Endodermal cell (in vitro differentiated cells): Measurements from ENCODE around the gene HLA-G. TPM values are rescaled to one million over a fixed set of nuclear protein-coding genes. Genes with fewer than 3 reads are reported as not detected.

Source experiments
- DNase-seq: peaks from one replicate; pipeline ENCODE4 v3.0.0-alpha.2; 2017
- H3K27ac ChIP-seq: 2 replicates; pipeline ENCODE4 v1.5.1; 2013; ENCODE audit warnings: mild to moderate bottlenecking, low read depth, low read length, moderate library complexity
- H3K27me3 ChIP-seq: 2 replicates; pipeline ENCODE4 v1.6.1; 2013; ENCODE audit warnings: mild to moderate bottlenecking, low read length, moderate library complexity; ENCODE audit not compliant: insufficient read depth, control insufficient read depth, poor library complexity, severe bottlenecking
- H3K36me3 ChIP-seq: 2 replicates; pipeline ENCODE4 v1.7.0; 2013; ENCODE audit warnings: mild to moderate bottlenecking, low read length, moderate library complexity; ENCODE audit not compliant: control insufficient read depth, insufficient read depth
- H3K4me1 ChIP-seq: one replicate; pipeline ENCODE4 v1.7.0; 2013; ENCODE audit warnings: low read length; ENCODE audit not compliant: control insufficient read depth, insufficient read depth
- H3K4me3 ChIP-seq: 2 replicates; pipeline ENCODE4 v1.5.1; 2013; ENCODE audit warnings: mild to moderate bottlenecking, low read length, moderate library complexity
- H3K9ac ChIP-seq: 2 replicates; pipeline ENCODE4 v1.6.1; 2013; ENCODE audit warnings: mild to moderate bottlenecking, low read length, moderate library complexity; ENCODE audit not compliant: poor library complexity, severe bottlenecking; ENCODE audit errors: extremely low read depth
- H3K9me3 ChIP-seq: 2 replicates; pipeline ENCODE4 v1.6.1; 2013; ENCODE audit warnings: mild to moderate bottlenecking, low read length, moderate library complexity; ENCODE audit not compliant: control insufficient read depth
- H3K27ac Mint-ChIP-seq: 2 replicates; pipeline ENCODE4 v1.8.0; 2020; ENCODE audit warnings: mixed read lengths
- H3K27me3 Mint-ChIP-seq: 2 replicates; pipeline ENCODE4 v1.8.0; 2021; ENCODE audit warnings: mild to moderate bottlenecking, mixed read lengths; ENCODE audit not compliant: insufficient read depth
- H3K36me3 Mint-ChIP-seq: 2 replicates; pipeline ENCODE4 v1.8.0; 2020; ENCODE audit warnings: low read depth, mixed read lengths
- H3K4me1 Mint-ChIP-seq: 2 replicates; pipeline ENCODE4 v1.8.0; 2020; ENCODE audit warnings: mixed read lengths
- H3K4me3 Mint-ChIP-seq: 2 replicates; pipeline ENCODE4 v1.8.0; 2020; ENCODE audit warnings: mild to moderate bottlenecking, moderate library complexity, mixed read lengths
- H3K9me3 Mint-ChIP-seq: 2 replicates; pipeline ENCODE4 v1.8.0; 2020; ENCODE audit warnings: mild to moderate bottlenecking, mixed read lengths
- CTCF ChIP-seq: fragments of 200-600 bp; sonication (generic); conservative IDR thresholded peaks from 2 replicates; pipeline ENCODE4 v1.5.0; 2021; ENCODE audit warnings: antibody characterized with exemption, mild to moderate bottlenecking
- WGBS, 2 experiments: methylation state at CpG; one replicate each; pipeline versions ENCODE4 v1.1.5 to v1.1.7; 2013; ENCODE audit warnings: missing lambda C conversion rate in 2 of 2, mixed read lengths in 1 of 2; ENCODE audit not compliant: insufficient coverage in 1 of 2, insufficient read length in 1 of 2; 5-methylcytosine and 5-hydroxymethylcytosine counted together
- total RNA-seq, 2 donors: library from RNA; stranded (reverse); fragmentation: NEBNext Ultra II Directional in 1 of 2; extraction: Animal tissue kit (Norgen Biotek cat#: 25700) in 1 of 2; gene quantifications; 2 replicates in 1 of 2; 3 replicates in 1 of 2; pipeline ENCODE4 v1.2.1, GENCODE V29; 2021

Gene HLA-G
- total RNA-seq, 2 donors from 2014 or later = 0.58 to 1.1 TPM

GRCh38 chr6:29813809-29814208, 13.8 kb upstream of the HLA-G start:
- Histone ChIP-seq H3K36me3 (no peaks in the 10 kb centered on the region), H3K9ac (no peak overlapping the region), H3K27me3 (peaks cover 12% of the 10 kb centered on the region), H3K27ac (no peak overlapping the region), H3K4me3 (no peak overlapping the region), H3K9me3 (no peaks in the 10 kb centered on the region), H3K4me1 (no peaks in the 10 kb centered on the region)
- no peak for DNase-seq
- Mint-ChIP-seq H3K4me3 (no peak overlapping the region), H3K27ac (no peak overlapping the region), H3K27me3 (peaks cover 7% of the 10 kb centered on the region), H3K4me1 (no peaks in the 10 kb centered on the region), H3K36me3 (no peaks in the 10 kb centered on the region), H3K9me3 (no peaks in the 10 kb centered on the region)
- WGBS, 2 experiments = 72 to 85% methylated on average over 2 to 7 of the region's 7 CpGs
- no peak for TF ChIP-seq CTCF

GRCh38 chr6:29814379-29815117, 13.1 kb upstream of the HLA-G start:
- Histone ChIP-seq H3K9me3 (no peaks in the 10 kb centered on the region), H3K9ac (no peak overlapping the region), H3K4me1 (no peaks in the 10 kb centered on the region), H3K36me3 (no peaks in the 10 kb centered on the region), H3K27me3 (peaks cover 12% of the 10 kb centered on the region), H3K4me3 (no peak overlapping the region), H3K27ac (no peak overlapping the region)
- no peak overlapping the region for H3K4me3 Mint-ChIP-seq
- DNase-seq = no peak
- 58 to 79% methylated on average over 4 to 9 of the region's 9 CpGs for WGBS, 2 experiments
- H3K27ac Mint-ChIP-seq = no peak overlapping the region
- H3K36me3 Mint-ChIP-seq = no peaks in the 10 kb centered on the region
- H3K27me3 Mint-ChIP-seq = peaks cover 10% of the 10 kb centered on the region
- TF ChIP-seq CTCF = no peak
- no peaks in the 10 kb centered on the region for H3K4me1 Mint-ChIP-seq
- no peaks in the 10 kb centered on the region for H3K9me3 Mint-ChIP-seq

GRCh38 chr6:29815118-29815750, 12.4 kb upstream of the HLA-G start:
- Histone ChIP-seq H3K4me1 (no peaks in the 10 kb centered on the region), H3K27ac (no peak overlapping the region), H3K36me3 (no peaks in the 10 kb centered on the region), H3K9me3 (no peaks in the 10 kb centered on the region), H3K9ac (no peak overlapping the region), H3K27me3 (peaks cover 6% of the 10 kb centered on the region), H3K4me3 (no peak overlapping the region)
- Mint-ChIP-seq H3K4me1 (no peaks in the 10 kb centered on the region), H3K27me3 (peaks cover 10% of the 10 kb centered on the region), H3K27ac (no peak overlapping the region), H3K4me3 (no peak overlapping the region), H3K36me3 (no peaks in the 10 kb centered on the region), H3K9me3 (no peaks in the 10 kb centered on the region)
- TF ChIP-seq CTCF = no peak
- no peak for DNase-seq
- 79% methylated on average over 7 of the region's 7 CpGs; no CpG with 5 or more reads in 1 of the 2 experiments for WGBS, 2 experiments
